ENCODE measurements around the gene ANTXR2. TPM values are rescaled to one million over a fixed set of nuclear protein-coding genes. Genes with fewer than 3 reads are reported as not detected.

The ANTXR2 gene
- total and polyA plus RNA-seq, 2 of the 13 experiments (the other 11 are each of a cell fraction or from before 2014, with no cell fraction given), result 4.6 to 14.5 TPM

- no peak overlapping the region for H3K4me2 ChIP-seq (ENCODE audit: low read depth, low read length)
- CTCF ChIA-PET (ENCODE audit: low intra/inter-chr PET ratio, low total read pairs), result no interaction called here
- no peak for TF ChIP-seq NR2F1 (CRISPR knock-in tag; IDR thresholded peaks at IDR 0.05)
- TF ChIP-seq MAF1 (CRISPR knock-in tag; IDR thresholded peaks at IDR 0.05; ENCODE audit: borderline replicate concordance), result no peak
- no peak for TF ChIP-seq PAF1 (CRISPR knock-in tag; IDR thresholded peaks at IDR 0.05)
Observed at GRCh38 chr4:79964400-79965211, 108.4 kb downstream of the ANTXR2 start.

GRCh38 chr4:79964020-79964399, 109.0 kb downstream of the ANTXR2 start:
- Histone ChIP-seq H3K4me1 (ENCODE audit: insufficient read depth, low read length) (no peaks in the 10 kb centered on the region), H3K36me3 (replicated peaks in 1 of 2; ENCODE audit: control insufficient read depth in 1 of 2, insufficient read depth in 2 of 2, low read length in 2 of 2) (no peaks in the 10 kb centered on the region), H3K9me3 (ENCODE audit: low read length) (no peaks in the 10 kb centered on the region), H4K20me1 (ENCODE audit: insufficient read depth, low read length) (no peaks in the 10 kb centered on the region), H3K4me2 (ENCODE audit: low read depth, low read length) (no peak overlapping the region), H3K27ac (ENCODE audit: extremely low read length, insufficient read depth, low read length) (no peak overlapping the region), H3K4me3 (replicated peaks in 1 of 3; ENCODE audit: insufficient read depth in 1 of 3, low read depth in 2 of 3, low read length in 3 of 3) (no peak overlapping the region), H3K79me2 (ENCODE audit: insufficient read depth, low read length) (no peaks in the 10 kb centered on the region), H3K27me3 (ENCODE audit: control insufficient read depth in 1 of 2, insufficient read depth in 2 of 2, low read length in 2 of 2) (no peaks in the 10 kb centered on the region), H3K9ac (ENCODE audit: insufficient read depth, low read depth, low read length) (no peak overlapping the region), H2AFZ (ENCODE audit: low read length) (no peak overlapping the region)
- intact Hi-C loops (cut with micrococcal nuclease; ENCODE audit: unreplicated experiment), result no loop called here
- DNase-seq (ENCODE audit: low spot score), result no peak
- ChIA-PET POLR2A (no interaction called here), CTCF (ENCODE audit: low intra/inter-chr PET ratio, low total read pairs) (no interaction called here)
- no peak for FAIRE-seq
- in situ Hi-C loops (cut with HindIII; ENCODE audit: extremely low pct_ligation_motif_present, low pct_unique_long_range_greater_than_20kb), result no loop called here
- no TSS peak for BruUV-seq (replicated peaks)
- 90% methylated on average over 8 of the region's 8 CpGs for WGBS (ENCODE audit: low lambda C conversion rate)
- no peak for TF ChIP-seq ATAD3A (CRISPR knock-in tag; IDR thresholded peaks at IDR 0.05)
- TF ChIP-seq, protein P1, sequence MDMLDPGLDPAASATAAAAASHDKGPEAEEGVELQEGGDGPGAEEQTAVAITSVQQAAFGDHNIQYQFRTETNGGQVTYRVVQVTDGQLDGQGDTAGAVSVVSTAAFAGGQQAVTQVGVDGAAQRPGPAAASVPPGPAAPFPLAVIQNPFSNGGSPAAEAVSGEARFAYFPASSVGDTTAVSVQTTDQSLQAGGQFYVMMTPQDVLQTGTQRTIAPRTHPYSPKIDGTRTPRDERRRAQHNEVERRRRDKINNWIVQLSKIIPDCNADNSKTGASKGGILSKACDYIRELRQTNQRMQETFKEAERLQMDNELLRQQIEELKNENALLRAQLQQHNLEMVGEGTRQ (IDR thresholded peaks at IDR 0.05; ENCODE audit: low read depth, low read length), result no peak
- TF ChIP-seq, protein P1 (CRISPR knock-in tag; IDR thresholded peaks at IDR 0.05; ENCODE audit: borderline replicate concordance), result no peak
- no peak for ATAC-seq

More at GRCh38 chr4:79964400-79965211, 108.4 kb downstream of the ANTXR2 start:
- no peaks in the 10 kb centered on the region for H3K27me3 ChIP-seq (ENCODE audit: control insufficient read depth in 1 of 2, insufficient read depth in 2 of 2, low read length in 2 of 2)
- H3K36me3 ChIP-seq (replicated peaks in 1 of 2; ENCODE audit: control insufficient read depth in 1 of 2, insufficient read depth in 2 of 2, low read length in 2 of 2), result no peaks in the 10 kb centered on the region
- BruUV-seq (replicated peaks), result no TSS peak
- ATAC-seq (no peak), DNase-seq (ENCODE audit: low spot score) (no peak), FAIRE-seq (no peak)
- H2AFZ ChIP-seq (ENCODE audit: low read length), result no peak overlapping the region
- no peak overlapping the region for H3K27ac ChIP-seq (ENCODE audit: extremely low read length, insufficient read depth, low read length)
- 98% methylated on average over 39 of the region's 60 CpGs for WGBS (ENCODE audit: low lambda C conversion rate)
- H3K4me3 ChIP-seq (replicated peaks in 1 of 3; ENCODE audit: insufficient read depth in 1 of 3, low read depth in 2 of 3, low read length in 3 of 3), result no peak overlapping the region
- H3K9me3 ChIP-seq (ENCODE audit: low read length), result no peaks in the 10 kb centered on the region
- no peak overlapping the region for H3K9ac ChIP-seq (ENCODE audit: insufficient read depth, low read depth, low read length)
- no peaks in the 10 kb centered on the region for H3K79me2 ChIP-seq (ENCODE audit: insufficient read depth, low read length)
- intact Hi-C loops (cut with micrococcal nuclease; ENCODE audit: unreplicated experiment), result no loop called here
- in situ Hi-C loops (cut with HindIII; ENCODE audit: extremely low pct_ligation_motif_present, low pct_unique_long_range_greater_than_20kb), result no loop called here
- no peaks in the 10 kb centered on the region for H3K4me1 ChIP-seq (ENCODE audit: insufficient read depth, low read length)
- H4K20me1 ChIP-seq (ENCODE audit: insufficient read depth, low read length), result no peaks in the 10 kb centered on the region
- POLR2A ChIA-PET, result no interaction called here

Data from HepG2 (cell line).